AG09309 (cell line): ENCODE data around the gene HMCN1.

Source experiments
- DNase-seq: peaks from one replicate; pipeline ENCODE4 v3.0.0-alpha.2; 2010; ENCODE audit warnings: low read depth
- H3K4me3 ChIP-seq: 2 replicates; pipeline ENCODE4 v1.5.1; 2011; ENCODE audit warnings: mild to moderate bottlenecking, low read depth, low read length, moderate library complexity; ENCODE audit not compliant: control insufficient read depth
- TF ChIP-seq, protein P1 (sequence below): IDR thresholded peaks from 2 replicates; pipeline ENCODE4 v1.5.1; 2011; ENCODE audit warnings: mild to moderate bottlenecking, low read depth, low read length, inconsistent platforms; ENCODE audit not compliant: insufficient read depth, control insufficient read depth; ENCODE audit errors: missing control alignments

Gene HMCN1

DNA sequence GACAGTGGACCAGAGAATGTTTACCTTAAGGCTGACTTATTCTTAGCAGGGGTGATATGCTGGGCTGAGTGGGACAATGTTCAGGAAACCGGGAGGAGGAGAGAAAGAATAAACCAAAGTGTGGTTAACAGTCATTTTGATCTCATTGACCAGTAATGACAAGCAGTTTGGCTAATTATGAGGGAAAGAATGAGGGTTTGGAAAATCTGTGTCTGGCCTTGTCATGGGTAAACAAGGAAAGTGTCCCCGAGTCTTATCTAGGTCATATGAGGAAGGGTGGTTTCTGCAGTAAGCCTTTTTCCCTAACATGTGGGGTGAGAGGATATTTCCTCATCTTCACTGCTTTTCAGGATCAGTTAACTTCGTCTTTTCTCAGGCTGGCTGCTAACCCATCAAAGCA is 485.9 kb downstream of the HMCN1 start:
- DNase-seq, result no peak
- TF ChIP-seq, protein P1, sequence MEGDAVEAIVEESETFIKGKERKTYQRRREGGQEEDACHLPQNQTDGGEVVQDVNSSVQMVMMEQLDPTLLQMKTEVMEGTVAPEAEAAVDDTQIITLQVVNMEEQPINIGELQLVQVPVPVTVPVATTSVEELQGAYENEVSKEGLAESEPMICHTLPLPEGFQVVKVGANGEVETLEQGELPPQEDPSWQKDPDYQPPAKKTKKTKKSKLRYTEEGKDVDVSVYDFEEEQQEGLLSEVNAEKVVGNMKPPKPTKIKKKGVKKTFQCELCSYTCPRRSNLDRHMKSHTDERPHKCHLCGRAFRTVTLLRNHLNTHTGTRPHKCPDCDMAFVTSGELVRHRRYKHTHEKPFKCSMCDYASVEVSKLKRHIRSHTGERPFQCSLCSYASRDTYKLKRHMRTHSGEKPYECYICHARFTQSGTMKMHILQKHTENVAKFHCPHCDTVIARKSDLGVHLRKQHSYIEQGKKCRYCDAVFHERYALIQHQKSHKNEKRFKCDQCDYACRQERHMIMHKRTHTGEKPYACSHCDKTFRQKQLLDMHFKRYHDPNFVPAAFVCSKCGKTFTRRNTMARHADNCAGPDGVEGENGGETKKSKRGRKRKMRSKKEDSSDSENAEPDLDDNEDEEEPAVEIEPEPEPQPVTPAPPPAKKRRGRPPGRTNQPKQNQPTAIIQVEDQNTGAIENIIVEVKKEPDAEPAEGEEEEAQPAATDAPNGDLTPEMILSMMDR, result no peak
- H3K4me3 ChIP-seq, result no peak overlapping the region

- TF ChIP-seq, protein P1, result no peak
- DNase-seq, result no peak
- no peak overlapping the region for H3K4me3 ChIP-seq
Measured at GRCh38 chr1:186220911-186221310, 486.7 kb downstream of the HMCN1 start.

DNA sequence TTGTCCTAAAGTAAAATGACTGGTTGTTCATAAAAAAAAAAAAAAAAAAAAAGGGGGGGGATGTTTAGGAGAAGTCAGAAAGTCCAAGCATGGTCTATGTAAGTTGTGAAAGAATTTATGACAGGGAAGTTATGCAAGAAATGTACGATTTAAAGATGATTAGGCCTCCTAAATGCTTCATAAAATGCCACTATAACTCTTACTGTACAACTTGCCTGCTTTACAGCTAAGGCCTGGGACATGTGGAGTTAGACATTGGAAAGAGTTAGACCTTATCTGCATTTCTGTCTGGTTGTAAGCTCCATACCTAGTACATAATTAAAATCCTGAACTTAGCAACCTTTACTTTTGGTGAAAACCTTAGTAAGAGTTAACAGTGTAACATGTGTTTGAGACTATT is 490.9 kb downstream of the HMCN1 start:
- H3K4me3 ChIP-seq, result no peak overlapping the region
- TF ChIP-seq, protein P1, result no peak

DNA sequence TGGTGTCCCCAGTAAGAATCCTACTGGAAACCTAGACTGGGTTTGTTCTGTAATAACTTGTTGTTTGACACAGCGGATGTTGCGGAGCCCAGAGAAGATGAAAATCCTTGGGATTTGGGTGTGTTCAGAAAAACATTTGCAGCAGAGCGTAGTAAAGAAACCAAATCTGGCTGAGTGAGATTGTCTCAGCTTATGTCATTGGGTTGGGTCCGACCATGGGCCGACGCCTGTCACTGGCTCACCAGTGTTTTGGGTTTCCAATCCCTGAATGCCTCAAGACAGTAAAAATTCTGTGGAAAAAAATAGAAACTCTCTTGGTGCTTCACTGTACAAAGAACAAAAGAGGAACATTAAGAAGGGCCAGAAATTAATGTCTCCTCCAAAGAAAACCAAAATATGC is 494.6 kb downstream of the HMCN1 start:
- TF ChIP-seq, protein P1, result no peak

More for the DNA sequence above, 490.9 kb downstream of the HMCN1 start:
- DNase-seq, result no peak

GRCh38 chr1:186231861-186232436 is 497.8 kb downstream of the HMCN1 start:
- TF ChIP-seq, protein P1, result no peak
- no peak overlapping the region for H3K4me3 ChIP-seq
- no peak for DNase-seq

More for the DNA sequence above, 494.6 kb downstream of the HMCN1 start:
- H3K4me3 ChIP-seq, result no peak overlapping the region
- DNase-seq, result no peak

GRCh38 chr1:186234976-186235686 is 500.9 kb downstream of the HMCN1 start:
- H3K4me3 ChIP-seq, result no peak overlapping the region
- no peak for DNase-seq
- TF ChIP-seq, protein P1, result no peak
